ENCODE results near the gene NID1.

NID1 gene

GRCh38 chr1:236064674-236065508, at the start of gene NID1:
TSS of gene NID1 (minus strand) at chr1:236065090. CDS start at chr1:236065079, 11 bp downstream.
- DNase-seq (ENCODE audit: low read depth), result no peak

GRCh38 chr1:236114076-236114747, 49.3 kb upstream of the NID1 start:
- DNase-seq (ENCODE audit: low read depth), result no peak

GRCh38 chr1:236113324-236114032, 48.6 kb upstream of the NID1 start:
- DNase-seq (ENCODE audit: low read depth), result no peak

- DNase-seq (ENCODE audit: low read depth), result no peak
Measured at GRCh38 chr1:236112332-236112627, 47.4 kb upstream of the NID1 start.

- no peak for DNase-seq (ENCODE audit: low read depth)
Measured at GRCh38 chr1:236111527-236112331, 46.8 kb upstream of the NID1 start.

GRCh38 chr1:236110137-236110536, 45.2 kb upstream of the NID1 start:
- no peak for DNase-seq (ENCODE audit: low read depth)

- no peak for DNase-seq (ENCODE audit: low read depth)
Measured at GRCh38 chr1:236108027-236108648, 43.2 kb upstream of the NID1 start.

GRCh38 chr1:236107121-236107907, 42.4 kb upstream of the NID1 start:
- DNase-seq (ENCODE audit: low read depth), result no peak

GRCh38 chr1:236103646-236104218, 38.8 kb upstream of the NID1 start:
- peak; percentile 16 for DNase-seq (ENCODE audit: low read depth)

- DNase-seq (ENCODE audit: low read depth), result no peak
Measured at GRCh38 chr1:236103059-236103458, 38.2 kb upstream of the NID1 start.

GRCh38 chr1:236102611-236103010, 37.7 kb upstream of the NID1 start:
- DNase-seq (ENCODE audit: low read depth), result no peak

- DNase-seq (ENCODE audit: low read depth), result no peak
Measured at GRCh38 chr1:236101233-236102200, 36.6 kb upstream of the NID1 start.

- DNase-seq (ENCODE audit: low read depth), result no peak
Measured at GRCh38 chr1:236100799-236101198, 35.9 kb upstream of the NID1 start.

- no peak for DNase-seq (ENCODE audit: low read depth)
Measured at GRCh38 chr1:236099355-236099974, 34.6 kb upstream of the NID1 start.

- DNase-seq (ENCODE audit: low read depth), result no peak
Measured at GRCh38 chr1:236098267-236098666, 33.4 kb upstream of the NID1 start.

- DNase-seq (ENCODE audit: low read depth), result peak; percentile 80
Measured at GRCh38 chr1:236096660-236097482, 32.0 kb upstream of the NID1 start.

- no peak for DNase-seq (ENCODE audit: low read depth)
Measured at GRCh38 chr1:236095705-236096520, 31.0 kb upstream of the NID1 start.

Data from activated T-helper 9 cell treated with anti-CD3 and anti-CD28 coated beads, Interleukin-2, amount 50 U/mL, for 16 hours (primary cell).